Measurements from ENCODE around the gene PRSS33. TPM values are rescaled to one million over a fixed set of nuclear protein-coding genes. Genes with fewer than 3 reads are reported as not detected.

PRSS33 gene
- total and polyA plus RNA-seq, 8 donors: 0.13 to 0.75 (median 0.25) TPM; not detected in 2

GRCh38 chr16:2769100-2769529 lies 18.2 kb downstream of the PRSS33 start:
- no peak for ATAC-seq
- Histone ChIP-seq H3K36me3 (peaks cover 5 to 100% of the 10 kb centered on the region in 2 donors), H3K9me3 (no peaks in the 10 kb centered on the region), H3K27me3 (no peaks in the 10 kb centered on the region), H3K4me3 (no peak overlapping the region), H3K27ac (no peak overlapping the region), H3K4me1 (peaks cover 0 to 7% of the 10 kb centered on the region in 2 donors)
- DNase-seq: no peak
- no peak for TF ChIP-seq CTCF (IDR thresholded peaks at IDR 0.05)
- intact Hi-C loops (cut with DNase I): no loop called here

- ATAC-seq: no peak
- intact Hi-C loops (cut with DNase I): no loop called here
- Histone ChIP-seq H3K4me1 (peaks cover 0 to 6% of the 10 kb centered on the region in 2 donors), H3K4me3 (no peak overlapping the region), H3K27me3 (no peaks in the 10 kb centered on the region), H3K36me3 (peaks cover 5 to 100% of the 10 kb centered on the region in 2 donors), H3K27ac (no peak overlapping the region), H3K9me3 (no peaks in the 10 kb centered on the region)
- no peak for DNase-seq
- no peak for TF ChIP-seq CTCF (IDR thresholded peaks at IDR 0.05)
Measured at GRCh38 chr16:2768403-2769089, 18.8 kb downstream of the PRSS33 start.

- Histone ChIP-seq H3K36me3 (peaks cover 11 to 100% of the 10 kb centered on the region in 2 donors), H3K9me3 (no peaks in the 10 kb centered on the region), H3K27me3 (no peaks in the 10 kb centered on the region), H3K4me3 (no peak overlapping the region), H3K4me1 (peaks cover 0 to 6% of the 10 kb centered on the region in 2 donors), H3K27ac (no peak overlapping the region)
- ATAC-seq: no peak
- intact Hi-C loops (cut with DNase I): no loop called here
- TF ChIP-seq CTCF (IDR thresholded peaks at IDR 0.05): no peak
- DNase-seq: no peak
Measured at GRCh38 chr16:2767891-2768290, 19.5 kb downstream of the PRSS33 start.

GRCh38 chr16:2767140-2767731 lies 20.1 kb downstream of the PRSS33 start:
- Histone ChIP-seq H3K9me3 (no peaks in the 10 kb centered on the region), H3K36me3 (peaks cover 12 to 100% of the 10 kb centered on the region in 2 donors), H3K27ac (no peak overlapping the region), H3K4me1 (peaks cover 0 to 6% of the 10 kb centered on the region in 2 donors), H3K4me3 (no peak overlapping the region), H3K27me3 (no peaks in the 10 kb centered on the region)
- no peak for ATAC-seq
- DNase-seq: no peak
- intact Hi-C loops (cut with DNase I): no loop called here
- TF ChIP-seq CTCF (IDR thresholded peaks at IDR 0.05): no peak

- TF ChIP-seq CTCF (IDR thresholded peaks at IDR 0.05): no peak
- Histone ChIP-seq H3K9me3 (no peaks in the 10 kb centered on the region), H3K27me3 (no peaks in the 10 kb centered on the region), H3K36me3 (peaks cover 12 to 100% of the 10 kb centered on the region in 2 donors), H3K4me1 (peaks cover 0 to 6% of the 10 kb centered on the region in 2 donors), H3K27ac (no peak overlapping the region), H3K4me3 (no peak overlapping the region)
- ATAC-seq: no peak
- intact Hi-C loops (cut with DNase I): no loop called here
- peak in 1 of 4 donors; percentile 74 for DNase-seq
Measured at GRCh38 chr16:2766430-2767139, 20.8 kb downstream of the PRSS33 start.

Measured in left lung (tissue), 10 donors.